Liver (tissue), 9 donors: ENCODE results near the gene WDR82. TPM values are rescaled to one million over a fixed set of nuclear protein-coding genes. Genes with fewer than 3 reads are reported as not detected.

Source experiments
- DNase-seq: peaks from one replicate; pipeline ENCODE4 v3.0.0-alpha.2; 2017; ENCODE audit warnings: low spot score
- H3K27ac ChIP-seq, 2 donors: one replicate each; pipeline ENCODE4 v1.7.0; 2013; ENCODE audit warnings: inconsistent platforms in 2 of 2, low read length in 2 of 2, control low read depth in 1 of 2, low read depth in 1 of 2, mild to moderate bottlenecking in 1 of 2
- H3K27me3 ChIP-seq, 4 donors: one replicate each; pipeline versions ENCODE4 v1.6.1 to v1.7.0; 2013; ENCODE audit warnings: low read length in 3 of 4, inconsistent platforms in 1 of 4, mild to moderate bottlenecking in 1 of 4, moderate library complexity in 1 of 4; ENCODE audit not compliant: control insufficient read depth in 4 of 4, insufficient read depth in 4 of 4
- H3K36me3 ChIP-seq, 4 donors: one replicate each; pipeline versions ENCODE4 v1.6.1 to v1.7.0; 2013; ENCODE audit warnings: low read length in 3 of 4, mild to moderate bottlenecking in 3 of 4, low read depth in 1 of 4, moderate library complexity in 1 of 4; ENCODE audit not compliant: control insufficient read depth in 4 of 4, insufficient read depth in 3 of 4
- H3K4me1 ChIP-seq, 4 donors: one replicate each; pipeline versions ENCODE4 v1.6.1 to v1.7.0; 2013; ENCODE audit warnings: low read length in 3 of 4, mild to moderate bottlenecking in 3 of 4, moderate library complexity in 1 of 4; ENCODE audit not compliant: control insufficient read depth in 4 of 4, insufficient read depth in 4 of 4
- H3K4me3 ChIP-seq, 3 donors: one replicate each; pipeline versions ENCODE4 v1.6.1 to v1.7.0; 2013; ENCODE audit warnings: low read length in 3 of 3, control low read depth in 1 of 3, low read depth in 1 of 3, mild to moderate bottlenecking in 1 of 3
- H3K9ac ChIP-seq, 2 donors: one replicate each; pipeline ENCODE4 v1.7.0; 2013; ENCODE audit warnings: low read length in 2 of 2, mild to moderate bottlenecking in 2 of 2, moderate library complexity in 2 of 2, control low read depth in 1 of 2, low read depth in 1 of 2
- H3K9me3 ChIP-seq, 4 donors: one replicate each; pipeline versions ENCODE4 v1.6.1 to v1.7.0; 2013; ENCODE audit warnings: low read length in 3 of 4; ENCODE audit not compliant: control insufficient read depth in 4 of 4
- HNF4A ChIP-seq, 2 donors: conservative IDR thresholded peaks; 2 replicates each; pipeline ENCODE4 v1.6.1; 2016; ENCODE audit warnings: antibody characterized with exemption in 2 of 2, mild to moderate bottlenecking in 2 of 2
- JUND ChIP-seq, 2 donors: IDR thresholded peaks; 2 replicates each; pipeline ENCODE4 v1.6.1; 2016; ENCODE audit warnings: antibody characterized with exemption in 2 of 2
- SP1 ChIP-seq: IDR thresholded peaks from 2 replicates; pipeline ENCODE4 v1.6.1; 2018; ENCODE audit warnings: antibody characterized with exemption, mild to moderate bottlenecking
- TAF1 ChIP-seq: conservative IDR thresholded peaks from 2 replicates; pipeline ENCODE4 v1.6.1; 2016; ENCODE audit warnings: antibody characterized with exemption, mild to moderate bottlenecking
- YY1 ChIP-seq: IDR thresholded peaks from 2 replicates; pipeline ENCODE4 v1.6.1; 2016; ENCODE audit warnings: antibody characterized with exemption, mild to moderate bottlenecking
- WGBS: extraction: QIAGEN DNeasy Blood & Tissue Kit; methylation state at CpG from one replicate; pipeline ENCODE4 v1.1.7; 2013; 5-methylcytosine and 5-hydroxymethylcytosine counted together
- polyA plus RNA-seq, 2 donors: library from polyadenylated mRNA; stranded (reverse) in 1 of 2; unstranded in 1 of 2; fragments of 200-250 nt in 1 of 2; fragments of >200 nt in 1 of 2; fragmentation: Nextera tagmentation in 1 of 2; extraction: Ambion mirVana in 1 of 2; gene quantifications; one replicate each; pipeline versions ENCODE4 v1.2.1 to v1.2.3, GENCODE V29; 2013 to 2015
- total RNA-seq, 2 donors: library from RNA; depleted of rRNA; stranded (reverse); fragments of >200 nt; gene quantifications; one replicate each; pipeline ENCODE4 v1.2.3, GENCODE V29; 2014
- TF ChIP-seq, protein P1 (sequence below): IDR thresholded peaks from 2 replicates; pipeline ENCODE4 v1.6.1; 2016; ENCODE audit warnings: antibody characterized with exemption
- TF ChIP-seq, protein P2 (sequence below): IDR thresholded peaks from 2 replicates; pipeline ENCODE4 v1.6.1; 2016; ENCODE audit warnings: antibody characterized with exemption
- TF ChIP-seq, protein P3 (sequence below): IDR thresholded peaks from 2 replicates; pipeline ENCODE4 v1.6.1; 2016; ENCODE audit warnings: antibody characterized with exemption
- donor health status: healthy.
- donor health status: healthy.
- donor health status: healthy.
- donor health status: healthy.
- donor health status: healthy.

Gene WDR82
- total and polyA plus RNA-seq, 4 donors, result 4.3 to 44.3 (median 25.5) TPM

DNA sequence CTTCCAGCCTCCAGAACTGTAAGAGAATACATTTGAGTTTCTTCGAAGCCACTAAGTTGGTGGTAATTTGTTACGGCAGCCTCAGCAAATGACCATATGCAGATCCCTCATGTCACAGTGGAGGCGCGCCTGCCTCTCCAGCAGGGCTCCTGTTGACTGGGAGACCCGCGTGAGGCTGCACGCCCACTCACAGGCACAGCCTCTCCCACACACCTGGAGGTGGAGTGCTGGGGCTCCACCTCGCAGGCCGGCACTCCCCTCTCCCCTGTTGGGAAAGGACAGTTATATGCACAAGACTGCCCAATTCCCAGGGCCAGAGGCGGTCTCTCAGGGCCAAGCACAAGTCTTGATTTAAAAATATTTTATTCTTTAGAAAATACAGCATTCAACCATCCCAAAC, 50.2 kb downstream of the WDR82 start (continued):
- TF ChIP-seq YY1 (no peak), HNF4A (conservative IDR thresholded peaks at IDR 0.05) (no peak)

DNA sequence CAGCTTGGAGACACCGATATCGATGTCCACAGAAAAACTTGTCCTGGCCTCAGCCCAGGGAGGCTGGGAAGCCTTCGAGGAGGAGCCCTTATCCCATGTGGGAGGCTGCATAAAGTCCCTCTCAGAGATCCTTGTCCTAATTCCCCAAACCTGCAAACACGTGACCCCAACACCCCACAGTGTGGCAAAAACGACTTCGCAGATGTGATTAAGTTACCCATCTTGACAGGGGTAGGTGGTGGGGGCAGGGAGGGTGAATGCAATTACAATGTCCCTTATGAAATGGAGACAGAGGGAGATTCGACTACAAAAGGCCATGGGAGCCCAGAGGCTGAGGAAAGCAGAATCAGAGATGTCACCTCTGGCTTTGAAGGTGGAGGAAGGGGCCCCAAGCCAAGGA, 50.7 kb downstream of the WDR82 start:
- no peaks in the 10 kb centered on the region for H3K9me3 ChIP-seq
- no peak overlapping the region for H3K27ac ChIP-seq
- H3K27me3 ChIP-seq, result no peaks in the 10 kb centered on the region
- H3K36me3 ChIP-seq, result peaks cover 4 to 35% (median 12%) of the 10 kb centered on the region in 4 donors
- WGBS, result 87% methylated on average over 7 of the region's 7 CpGs
- no peak for DNase-seq
- peaks cover 2 to 15% (median 8%) of the 10 kb centered on the region in 4 donors for H3K4me1 ChIP-seq
- no peak overlapping the region for H3K9ac ChIP-seq
- TF ChIP-seq, protein P1, sequence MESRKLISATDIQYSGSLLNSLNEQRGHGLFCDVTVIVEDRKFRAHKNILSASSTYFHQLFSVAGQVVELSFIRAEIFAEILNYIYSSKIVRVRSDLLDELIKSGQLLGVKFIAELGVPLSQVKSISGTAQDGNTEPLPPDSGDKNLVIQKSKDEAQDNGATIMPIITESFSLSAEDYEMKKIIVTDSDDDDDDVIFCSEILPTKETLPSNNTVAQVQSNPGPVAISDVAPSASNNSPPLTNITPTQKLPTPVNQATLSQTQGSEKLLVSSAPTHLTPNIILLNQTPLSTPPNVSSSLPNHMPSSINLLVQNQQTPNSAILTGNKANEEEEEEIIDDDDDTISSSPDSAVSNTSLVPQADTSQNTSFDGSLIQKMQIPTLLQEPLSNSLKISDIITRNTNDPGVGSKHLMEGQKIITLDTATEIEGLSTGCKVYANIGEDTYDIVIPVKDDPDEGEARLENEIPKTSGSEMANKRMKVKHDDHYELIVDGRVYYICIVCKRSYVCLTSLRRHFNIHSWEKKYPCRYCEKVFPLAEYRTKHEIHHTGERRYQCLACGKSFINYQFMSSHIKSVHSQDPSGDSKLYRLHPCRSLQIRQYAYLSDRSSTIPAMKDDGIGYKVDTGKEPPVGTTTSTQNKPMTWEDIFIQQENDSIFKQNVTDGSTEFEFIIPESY, result no peak
- TF ChIP-seq, protein P2, sequence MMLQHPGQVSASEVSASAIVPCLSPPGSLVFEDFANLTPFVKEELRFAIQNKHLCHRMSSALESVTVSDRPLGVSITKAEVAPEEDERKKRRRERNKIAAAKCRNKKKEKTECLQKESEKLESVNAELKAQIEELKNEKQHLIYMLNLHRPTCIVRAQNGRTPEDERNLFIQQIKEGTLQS, result no peak
- TF ChIP-seq TAF1 (no peak), JUND (IDR thresholded peaks at IDR 0.05) (no peak), SP1 (no peak)
- H3K4me3 ChIP-seq, result no peak overlapping the region

DNA sequence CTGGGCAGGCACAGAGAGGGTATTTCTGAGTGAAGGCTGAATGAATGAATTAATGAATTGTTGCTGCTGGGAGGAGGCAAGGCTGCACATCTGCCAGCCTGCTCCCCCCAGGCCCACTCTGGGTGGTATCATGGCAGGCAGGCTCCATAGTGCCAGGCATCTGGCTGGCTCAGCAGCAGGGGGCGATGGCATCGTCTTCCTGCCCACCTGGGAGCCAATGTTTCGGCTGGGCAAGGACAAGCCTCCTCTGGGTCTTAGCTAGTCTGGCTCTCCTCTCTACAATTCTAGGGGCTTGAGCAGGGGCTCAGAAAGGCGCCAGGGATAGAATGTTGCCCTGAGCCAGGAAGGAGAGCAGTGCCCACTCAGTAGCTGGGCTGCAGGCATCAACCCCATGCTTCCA, 51.3 kb downstream of the WDR82 start:
- no peak overlapping the region for H3K4me3 ChIP-seq
- peaks cover 4 to 35% (median 12%) of the 10 kb centered on the region in 4 donors for H3K36me3 ChIP-seq
- H3K27me3 ChIP-seq, result no peaks in the 10 kb centered on the region
- H3K4me1 ChIP-seq, result peaks cover 2 to 8% (median 5%) of the 10 kb centered on the region in 4 donors
- no peak overlapping the region for H3K27ac ChIP-seq
- H3K9me3 ChIP-seq, result no peaks in the 10 kb centered on the region
- TF ChIP-seq, protein P3, sequence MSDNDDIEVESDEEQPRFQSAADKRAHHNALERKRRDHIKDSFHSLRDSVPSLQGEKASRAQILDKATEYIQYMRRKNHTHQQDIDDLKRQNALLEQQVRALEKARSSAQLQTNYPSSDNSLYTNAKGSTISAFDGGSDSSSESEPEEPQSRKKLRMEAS, result no peak
- H3K9ac ChIP-seq, result no peak overlapping the region
- no peak for DNase-seq
- 96% methylated on average over 4 of the region's 4 CpGs for WGBS

DNA sequence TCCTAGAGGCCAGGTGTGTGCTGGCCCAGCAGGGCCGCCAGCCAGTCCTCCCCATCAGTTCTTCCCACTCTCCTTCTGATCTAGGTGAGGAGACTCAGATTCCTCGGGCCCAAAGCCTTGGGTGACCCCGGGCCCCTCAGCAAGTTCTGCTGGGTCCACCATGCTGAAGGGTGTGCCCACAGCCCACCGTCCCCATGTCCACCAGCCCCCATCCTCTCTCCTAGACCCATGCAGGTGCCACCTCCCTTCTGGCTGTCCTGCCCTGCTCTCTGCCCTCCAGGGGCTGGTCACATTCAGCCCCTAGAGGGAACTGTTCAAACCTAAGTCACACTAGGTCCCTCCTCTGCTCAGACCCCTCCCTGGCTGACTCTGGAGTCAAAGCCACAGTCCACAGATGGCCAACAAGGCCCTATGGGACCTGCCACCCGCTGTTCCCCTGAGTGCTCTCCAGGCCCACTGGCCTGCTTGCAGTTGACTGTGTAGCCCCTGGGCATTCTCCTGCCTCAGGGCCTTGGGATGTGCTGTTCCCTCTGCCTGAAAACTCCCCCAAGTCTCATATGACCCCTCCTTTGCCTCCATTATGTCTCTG, 52.1 kb downstream of the WDR82 start:
- Histone ChIP-seq H3K4me3 (no peak overlapping the region), H3K9me3 (no peaks in the 10 kb centered on the region), H3K9ac (no peak overlapping the region), H3K36me3 (peaks cover 4 to 35% (median 12%) of the 10 kb centered on the region in 4 donors), H3K27ac (no peak overlapping the region), H3K4me1 (peaks cover 0 to under 1% (median 0%) of the 10 kb centered on the region in 4 donors), H3K27me3 (no peaks in the 10 kb centered on the region)
- TF ChIP-seq YY1, result no peak
- no peak for DNase-seq
- 91% methylated on average over 5 of the region's 5 CpGs for WGBS
